Psoas muscle (tissue), 8 donors: Measurements from ENCODE around the gene FSTL4. TPM values are rescaled to one million over a fixed set of nuclear protein-coding genes. Genes with fewer than 3 reads are reported as not detected.

Experiments used
- ATAC-seq, 4 donors: fragments of 200-7000 bp; cut with Tn5 transposase; one replicate each; pipeline ENCODE4 v1.9.1; 2020; ENCODE audit warnings: moderate library complexity in 3 of 4, mild to moderate bottlenecking in 2 of 4
- DNase-seq, 2 donors: peaks; one replicate each; pipeline ENCODE4 v3.0.0-alpha.2; 2020
- H3K27ac ChIP-seq: fragments of 200-600 bp; one replicate; pipeline ENCODE4 v1.8.0; 2022
- H3K27me3 ChIP-seq, 3 donors: fragments of 200-600 bp in 1 of 3; one replicate each; pipeline versions ENCODE4 v1.6.1 to v1.8.0; 2013 to 2022; ENCODE audit warnings: low read length in 2 of 3, mild to moderate bottlenecking in 2 of 3, moderate library complexity in 1 of 3; ENCODE audit not compliant: insufficient read depth in 3 of 3
- H3K36me3 ChIP-seq, 2 donors: fragments of 200-600 bp in 1 of 2; one replicate each; pipeline versions ENCODE4 v1.6.1 to v1.8.0; 2013 to 2022; ENCODE audit warnings: low read depth in 1 of 2, mild to moderate bottlenecking in 1 of 2, moderate library complexity in 1 of 2; ENCODE audit not compliant: insufficient read depth in 1 of 2
- H3K4me1 ChIP-seq: fragments of 200-600 bp; one replicate; pipeline ENCODE4 v1.8.0; 2022
- H3K4me3 ChIP-seq: fragments of 200-600 bp; one replicate; pipeline ENCODE4 v1.8.0; 2022; ENCODE audit warnings: mild to moderate bottlenecking
- H3K9me3 ChIP-seq: fragments of 200-600 bp; one replicate; pipeline ENCODE4 v1.8.0; 2022
- CTCF ChIP-seq: fragments of 200-600 bp; IDR thresholded peaks from one replicate; pipeline ENCODE4 v1.8.0; 2022; ENCODE audit warnings: antibody characterized with exemption
- WGBS, 3 donors: extraction: QIAGEN DNeasy Blood & Tissue Kit; methylation state at CpG; one replicate each; pipeline versions ENCODE4 v1.1.6 to v1.1.7; 2013; 5-methylcytosine and 5-hydroxymethylcytosine counted together
- intact Hi-C, 2 donors: fragments of 100-400 bp; cut with DNase I; formaldehyde crosslinking; loops; one replicate each; pipeline versions ENCODE4 v1.11.0 to v1.14.2; 2022
- polyA plus RNA-seq, 3 donors: library from polyadenylated mRNA; stranded (reverse); fragments of 200-250 nt; gene quantifications; one replicate each; pipeline ENCODE4 v1.2.3, GENCODE V29; 2013
- total RNA-seq, 4 donors: library from RNA; stranded (reverse); fragmentation: NEBNext Ultra II Directional in 2 of 4; extraction: Animal tissue kit (Norgen Biotek cat#: 25700) in 2 of 4; gene quantifications; one replicate each; pipeline versions ENCODE4 v1.2.1 to v1.2.4, GENCODE V29; 2021 to 2023
- donor health status: healthy with polysubstance abuse.
- donor health status: DM: no; HTN: no; CAD: no; lungs with moderate emphysema.
- donor health status: Bipolar disorder and iron deficiency.
- donor health status: healthy.
- donor health status: DM: yes; HTN: yes; CAD: no.
- donor health status: DM: no; HTN: no; CAD: no.
- donor health status: DM: no; HTN: no; CAD: no.
- donor health status: DM: yes; HTN: yes; CAD: no.

FSTL4 gene
- total and polyA plus RNA-seq, 7 donors: 0.07 to 0.81 (median 0.24) TPM

- no peaks in the 10 kb centered on the region for H3K4me1 ChIP-seq
- no peaks in the 10 kb centered on the region for H3K36me3 ChIP-seq
- no peak overlapping the region for H3K27ac ChIP-seq
- 83 to 88% (median 87%) methylated on average over 9 of the region's 9 CpGs for WGBS, 3 donors
- H3K4me3 ChIP-seq: no peak overlapping the region
- H3K9me3 ChIP-seq: no peaks in the 10 kb centered on the region
- ATAC-seq (no peak), DNase-seq (no peak)
- peaks cover 0 to 1% (median 0%) of the 10 kb centered on the region in 3 donors for H3K27me3 ChIP-seq
- no peak for TF ChIP-seq CTCF
- intact Hi-C loops: no loop called here
These were observed 274.4 kb downstream of the FSTL4 start for GRCh38 chr5:133337795-133338445.

DNA sequence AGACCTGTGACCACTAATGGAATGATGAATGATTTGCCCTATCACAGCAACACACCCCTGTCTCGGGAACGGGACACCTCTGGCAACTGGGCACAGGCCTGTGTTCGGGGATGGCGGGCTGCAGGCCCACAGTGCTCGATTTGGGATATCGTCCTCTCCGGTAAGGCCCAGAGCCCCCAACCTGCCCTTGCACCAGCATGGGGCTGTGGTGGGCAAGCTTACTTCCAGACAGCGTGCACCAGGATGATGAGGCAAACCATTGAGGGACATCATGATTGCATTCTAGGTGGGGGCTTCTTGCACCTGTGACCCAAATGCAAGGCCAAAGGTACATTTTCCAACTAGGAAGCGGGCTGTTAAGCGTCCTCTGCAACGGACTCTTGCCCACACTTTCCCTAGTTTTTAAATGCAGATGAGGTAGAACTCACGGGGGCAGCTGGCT lies 275.4 kb downstream of the FSTL4 start:
- 95 to 97% (median 95%) methylated on average over 12 of the region's 12 CpGs for WGBS, 3 donors
- Histone ChIP-seq H3K4me1 (no peaks in the 10 kb centered on the region), H3K27ac (no peak overlapping the region), H3K27me3 (peaks cover 0 to 1% (median 0%) of the 10 kb centered on the region in 3 donors), H3K36me3 (no peaks in the 10 kb centered on the region), H3K4me3 (no peak overlapping the region), H3K9me3 (no peaks in the 10 kb centered on the region)
- TF ChIP-seq CTCF: no peak
- intact Hi-C loops: no loop called here
- DNase-seq (no peak), ATAC-seq (no peak)

GRCh38 chr5:133336121-133336968 lies 276.0 kb downstream of the FSTL4 start:
- Histone ChIP-seq H3K27ac (no peak overlapping the region), H3K36me3 (no peaks in the 10 kb centered on the region), H3K4me1 (no peaks in the 10 kb centered on the region), H3K9me3 (no peaks in the 10 kb centered on the region), H3K27me3 (peaks cover 0 to 1% (median 0%) of the 10 kb centered on the region in 3 donors), H3K4me3 (no peak overlapping the region)
- WGBS, 3 donors: 74 to 80% (median 77%) methylated on average over 12 of the region's 12 CpGs
- DNase-seq (no peak), ATAC-seq (peak in 1 of 4 donors; percentile 17)
- intact Hi-C loops: no loop called here
- no peak for TF ChIP-seq CTCF

- Histone ChIP-seq H3K4me1 (no peaks in the 10 kb centered on the region), H3K9me3 (no peaks in the 10 kb centered on the region), H3K27me3 (peaks cover 0 to 1% (median 0%) of the 10 kb centered on the region in 3 donors), H3K36me3 (no peaks in the 10 kb centered on the region), H3K4me3 (no peak overlapping the region), H3K27ac (no peak overlapping the region)
- intact Hi-C loops: no loop called here
- WGBS, 3 donors: 92 to 97% (median 95%) methylated on average over 14 of the region's 14 CpGs
- DNase-seq (no peak), ATAC-seq (no peak)
- no peak for TF ChIP-seq CTCF
These were observed 277.3 kb downstream of the FSTL4 start for GRCh38 chr5:133334796-133335639.
